ENCODE measurements around the gene TMEM52.
"Not testable (repeated sequence)": the region's sequence is repeated elsewhere in the genome, so short reads cannot be mapped to it uniquely, and the experiment has no call there.

The TMEM52 gene

GRCh38 chr1:1938613-1939295, 19.7 kb upstream of the TMEM52 start:
- no peak overlapping the region for H3K27ac ChIP-seq (ENCODE audit: insufficient read depth, low read depth, low read length, poor library complexity, severe bottlenecking)
- peaks cover 3% of the 10 kb centered on the region for H3K9me3 ChIP-seq (ENCODE audit: control insufficient read depth, low read length)
- no peaks in the 10 kb centered on the region for H3K36me3 ChIP-seq (ENCODE audit: control insufficient read depth, insufficient read depth, low read length)
- no peaks in the 10 kb centered on the region for H3K27me3 ChIP-seq (ENCODE audit: control insufficient read depth, insufficient read depth, low read length, poor library complexity, severe bottlenecking)
- 90 to 91% methylated on average over 24 of the region's 24 CpGs for WGBS, 2 experiments
- H3K4me3 ChIP-seq (ENCODE audit: insufficient read depth, low read depth, low read length): no peak overlapping the region
- no peaks in the 10 kb centered on the region for H3K4me1 ChIP-seq (ENCODE audit: control insufficient read depth, insufficient read depth, low read length)

GRCh38 chr1:1938276-1938573, 19.1 kb upstream of the TMEM52 start:
- Histone ChIP-seq H3K27ac (ENCODE audit: insufficient read depth, low read depth, low read length, poor library complexity, severe bottlenecking) (no peak overlapping the region), H3K4me3 (ENCODE audit: insufficient read depth, low read depth, low read length) (no peak overlapping the region), H3K4me1 (ENCODE audit: control insufficient read depth, insufficient read depth, low read length) (no peaks in the 10 kb centered on the region), H3K27me3 (ENCODE audit: control insufficient read depth, insufficient read depth, low read length, poor library complexity, severe bottlenecking) (no peaks in the 10 kb centered on the region), H3K9me3 (ENCODE audit: control insufficient read depth, low read length) (peaks cover 3% of the 10 kb centered on the region), H3K36me3 (ENCODE audit: control insufficient read depth, insufficient read depth, low read length) (no peaks in the 10 kb centered on the region)
- WGBS, 2 experiments: 77 to 78% methylated on average over 6 of the region's 6 CpGs

- no peaks in the 10 kb centered on the region for H3K36me3 ChIP-seq (ENCODE audit: control insufficient read depth, insufficient read depth, low read length)
- WGBS, 2 experiments: 89 to 90% methylated on average over 16 of the region's 16 CpGs
- no peak overlapping the region for H3K27ac ChIP-seq (ENCODE audit: insufficient read depth, low read depth, low read length, poor library complexity, severe bottlenecking)
- H3K4me1 ChIP-seq (ENCODE audit: control insufficient read depth, insufficient read depth, low read length): no peaks in the 10 kb centered on the region
- H3K4me3 ChIP-seq (ENCODE audit: insufficient read depth, low read depth, low read length): no peak overlapping the region
- peaks cover 3% of the 10 kb centered on the region for H3K9me3 ChIP-seq (ENCODE audit: control insufficient read depth, low read length)
- no peaks in the 10 kb centered on the region for H3K27me3 ChIP-seq (ENCODE audit: control insufficient read depth, insufficient read depth, low read length, poor library complexity, severe bottlenecking)
These were observed 18.6 kb upstream of the TMEM52 start for GRCh38 chr1:1937549-1938275.

- WGBS, 2 experiments: 90% methylated on average over 15 of the region's 15 CpGs
- H3K4me1 ChIP-seq (ENCODE audit: control insufficient read depth, insufficient read depth, low read length): no peaks in the 10 kb centered on the region
- H3K27me3 ChIP-seq (ENCODE audit: control insufficient read depth, insufficient read depth, low read length, poor library complexity, severe bottlenecking): no peaks in the 10 kb centered on the region
- no peak overlapping the region for H3K27ac ChIP-seq (ENCODE audit: insufficient read depth, low read depth, low read length, poor library complexity, severe bottlenecking)
- no peak overlapping the region for H3K4me3 ChIP-seq (ENCODE audit: insufficient read depth, low read depth, low read length)
- no peaks in the 10 kb centered on the region for H3K36me3 ChIP-seq (ENCODE audit: control insufficient read depth, insufficient read depth, low read length)
- H3K9me3 ChIP-seq (ENCODE audit: control insufficient read depth, low read length): peaks cover 3% of the 10 kb centered on the region
These were observed 18.0 kb upstream of the TMEM52 start for GRCh38 chr1:1937061-1937460.

GRCh38 chr1:1934848-1935247, 15.8 kb upstream of the TMEM52 start:
- H3K4me1 ChIP-seq (ENCODE audit: control insufficient read depth, insufficient read depth, low read length); H3K36me3 ChIP-seq (ENCODE audit: control insufficient read depth, insufficient read depth, low read length); H3K9me3 ChIP-seq (ENCODE audit: control insufficient read depth, low read length); H3K4me3 ChIP-seq (ENCODE audit: insufficient read depth, low read depth, low read length); H3K27ac ChIP-seq (ENCODE audit: insufficient read depth, low read depth, low read length, poor library complexity, severe bottlenecking); H3K27me3 ChIP-seq (ENCODE audit: control insufficient read depth, insufficient read depth, low read length, poor library complexity, severe bottlenecking): not testable (repeated sequence)
- whole genome bisulfite sequencing, 2 experiments: 94 to 96% methylated on average over 19 of the region's 21 CpGs

- H3K27ac ChIP-seq (ENCODE audit: insufficient read depth, low read depth, low read length, poor library complexity, severe bottlenecking): no peak overlapping the region
- H3K27me3 ChIP-seq (ENCODE audit: control insufficient read depth, insufficient read depth, low read length, poor library complexity, severe bottlenecking): no peaks in the 10 kb centered on the region
- no peaks in the 10 kb centered on the region for H3K4me1 ChIP-seq (ENCODE audit: control insufficient read depth, insufficient read depth, low read length)
- H3K9me3 ChIP-seq (ENCODE audit: control insufficient read depth, low read length): peaks cover 3% of the 10 kb centered on the region
- no peak overlapping the region for H3K4me3 ChIP-seq (ENCODE audit: insufficient read depth, low read depth, low read length)
- 91% methylated on average over 38 of the region's 38 CpGs for WGBS, 2 experiments
- H3K36me3 ChIP-seq (ENCODE audit: control insufficient read depth, insufficient read depth, low read length): no peaks in the 10 kb centered on the region
These were observed 10.8 kb upstream of the TMEM52 start for GRCh38 chr1:1929639-1930545.

- 86 to 90% methylated on average over 9 of the region's 10 CpGs for WGBS, 2 experiments
- Histone ChIP-seq H3K36me3 (ENCODE audit: control insufficient read depth, insufficient read depth, low read length) (no peaks in the 10 kb centered on the region), H3K4me3 (ENCODE audit: insufficient read depth, low read depth, low read length) (no peak overlapping the region), H3K4me1 (ENCODE audit: control insufficient read depth, insufficient read depth, low read length) (no peaks in the 10 kb centered on the region), H3K27ac (ENCODE audit: insufficient read depth, low read depth, low read length, poor library complexity, severe bottlenecking) (no peak overlapping the region), H3K9me3 (ENCODE audit: control insufficient read depth, low read length) (no peaks in the 10 kb centered on the region), H3K27me3 (ENCODE audit: control insufficient read depth, insufficient read depth, low read length, poor library complexity, severe bottlenecking) (no peaks in the 10 kb centered on the region)
These were observed 10.1 kb upstream of the TMEM52 start for GRCh38 chr1:1929102-1929638.

- no peaks in the 10 kb centered on the region for H3K9me3 ChIP-seq (ENCODE audit: control insufficient read depth, low read length)
- H3K4me1 ChIP-seq (ENCODE audit: control insufficient read depth, insufficient read depth, low read length): peaks cover 1% of the 10 kb centered on the region
- no peak overlapping the region for H3K27ac ChIP-seq (ENCODE audit: insufficient read depth, low read depth, low read length, poor library complexity, severe bottlenecking)
- WGBS, 2 experiments: 86 to 89% methylated on average over 33 of the region's 34 CpGs
- H3K4me3 ChIP-seq (ENCODE audit: insufficient read depth, low read depth, low read length): no peak overlapping the region
- H3K27me3 ChIP-seq (ENCODE audit: control insufficient read depth, insufficient read depth, low read length, poor library complexity, severe bottlenecking): no peaks in the 10 kb centered on the region
- no peaks in the 10 kb centered on the region for H3K36me3 ChIP-seq (ENCODE audit: control insufficient read depth, insufficient read depth, low read length)
These were observed 9.4 kb upstream of the TMEM52 start for GRCh38 chr1:1928231-1929101.

GRCh38 chr1:1927751-1928150, 8.7 kb upstream of the TMEM52 start:
- H3K36me3 ChIP-seq (ENCODE audit: control insufficient read depth, insufficient read depth, low read length): no peaks in the 10 kb centered on the region
- no peak overlapping the region for H3K27ac ChIP-seq (ENCODE audit: insufficient read depth, low read depth, low read length, poor library complexity, severe bottlenecking)
- no peaks in the 10 kb centered on the region for H3K9me3 ChIP-seq (ENCODE audit: control insufficient read depth, low read length)
- H3K4me3 ChIP-seq (ENCODE audit: insufficient read depth, low read depth, low read length): no peak overlapping the region
- H3K27me3 ChIP-seq (ENCODE audit: control insufficient read depth, insufficient read depth, low read length, poor library complexity, severe bottlenecking): no peaks in the 10 kb centered on the region
- WGBS, 2 experiments: 95% methylated on average over 25 of the region's 25 CpGs
- H3K4me1 ChIP-seq (ENCODE audit: control insufficient read depth, insufficient read depth, low read length): peaks cover 8% of the 10 kb centered on the region
